Measurements from ENCODE around the gene RHOH. TPM values are rescaled to one million over a fixed set of nuclear protein-coding genes. Genes with fewer than 3 reads are reported as not detected.
A peak's percentile ranks its signal among the peaks of the same experiment; 100 is the strongest.

RHOH gene
- total and polyA plus RNA-seq, 9 of the 15 experiments (the other 6 are each of a cell fraction or from before 2014, with no cell fraction given), result 14.3 to 37.7 (median 23.2) TPM

- TF ChIP-seq BCLAF1 (IDR thresholded peaks at IDR 0.05; ENCODE audit: borderline replicate concordance in 1 of 2, control insufficient read depth in 1 of 2, low read depth in 2 of 2, low read length in 1 of 2) (no peak), IRF9 (tag; IDR thresholded peaks at IDR 0.05) (peak; percentile 78), ZFPM2 (CRISPR knock-in tag; IDR thresholded peaks at IDR 0.05) (no peak), CEBPB (tag; IDR thresholded peaks at IDR 0.05) (no peak), ZNF174 (CRISPR knock-in tag; IDR thresholded peaks at IDR 0.05) (no peak; the same call in 1 of the 2 replicates), C11orf30 (IDR thresholded peaks at IDR 0.05; ENCODE audit: low read depth) (no peak), RBM17 (IDR thresholded peaks at IDR 0.05; ENCODE audit: borderline replicate concordance, low read depth, low read length) (no peak), CC2D1A (IDR thresholded peaks at IDR 0.05) (no peak), NR4A1 (CRISPR knock-in tag; IDR thresholded peaks at IDR 0.05) (peak; percentile 54), NR4A1 (tag; IDR thresholded peaks at IDR 0.05) (peak; percentile 95), NRF1 (conservative IDR thresholded peaks at IDR 0.05 in 1 of 2, IDR thresholded peaks at IDR 0.05 in 1 of 2) (no peak), ZNF76 (CRISPR knock-in tag; IDR thresholded peaks at IDR 0.05; ENCODE audit: borderline replicate concordance) (peak; percentile 90), DACH1 (IDR thresholded peaks at IDR 0.05; ENCODE audit: partially characterized antibody) (no peak), ZNF655 (CRISPR knock-in tag; IDR thresholded peaks at IDR 0.05) (no peak), ZNF165 (CRISPR knock-in tag; IDR thresholded peaks at IDR 0.05; ENCODE audit: borderline replicate concordance) (peak; percentile 84; the same call in 1 of the 2 replicates), RREB1 (CRISPR knock-in tag; IDR thresholded peaks at IDR 0.05) (peak; percentile 81; the same call in 1 of the 2 replicates), SETDB1 (IDR thresholded peaks at IDR 0.05; ENCODE audit: low read length) (no peak)
These were observed 41.3 kb downstream of the RHOH start (continued) for GRCh38 chr4:40238008-40238699.

Measured in K562 (cell line).